Kidney (tissue), 14 donors: ENCODE results near the gene NUBP1. TPM values are rescaled to one million over a fixed set of nuclear protein-coding genes. Genes with fewer than 3 reads are reported as not detected.

Experiments used
- DNase-seq, 5 donors: peaks; one replicate each; pipeline ENCODE4 v3.0.0-alpha.2; 2013 to 2020
- FAIRE-seq: peaks from 2 replicates; lab custom pipeline; 2012; peaks lifted over from hg19 to GRCh38; lab: Jason Lieb, UNC
- H3K27ac ChIP-seq, 2 donors: one replicate each; pipeline ENCODE4 v1.7.0; 2013; ENCODE audit warnings: low read depth in 2 of 2, low read length in 2 of 2, inconsistent platforms in 1 of 2
- H3K27me3 ChIP-seq: one replicate; pipeline ENCODE4 v1.7.1; 2013; ENCODE audit warnings: low read length, inconsistent platforms; ENCODE audit not compliant: control insufficient read depth, insufficient read depth
- H3K36me3 ChIP-seq, 3 donors: one replicate each; pipeline versions ENCODE4 v1.7.0 to v1.7.1; 2013; ENCODE audit warnings: low read length in 3 of 3, control low read depth in 1 of 3, inconsistent platforms in 1 of 3; ENCODE audit not compliant: insufficient read depth in 3 of 3, control insufficient read depth in 2 of 3
- H3K4me1 ChIP-seq, 3 donors: one replicate each; pipeline versions ENCODE4 v1.7.0 to v1.7.1; 2013; ENCODE audit warnings: low read length in 3 of 3, inconsistent platforms in 1 of 3, low read depth in 1 of 3; ENCODE audit not compliant: control insufficient read depth in 2 of 3, insufficient read depth in 2 of 3
- H3K4me3 ChIP-seq, 3 donors: one replicate each; pipeline versions ENCODE4 v1.7.0 to v1.8.1; 2013; ENCODE audit warnings: low read length in 3 of 3, control low read depth in 1 of 3, inconsistent platforms in 1 of 3
- H3K9ac ChIP-seq, 3 donors: one replicate each; pipeline versions ENCODE4 v1.7.0 to v1.7.1; 2013; ENCODE audit warnings: low read length in 3 of 3, control low read depth in 1 of 3, inconsistent platforms in 1 of 3
- H3K9me3 ChIP-seq, 3 donors: one replicate each; pipeline versions ENCODE4 v1.7.0 to v1.7.1; 2013; ENCODE audit warnings: low read length in 3 of 3, control low read depth in 1 of 3, inconsistent platforms in 1 of 3; ENCODE audit not compliant: control insufficient read depth in 2 of 3, insufficient read depth in 1 of 3
- CTCF ChIP-seq: IDR thresholded peaks from 3 replicates; pipeline ENCODE4 v1.5.1; 2012; ENCODE audit warnings: mild to moderate bottlenecking, moderate library complexity, borderline replicate concordance; ENCODE audit not compliant: insufficient read depth; ENCODE audit errors: extremely low read depth
- intact Hi-C: fragments of 100-400 bp; cut with DNase I; formaldehyde crosslinking; loops from one replicate; pipeline ENCODE4 v1.11.1; 2022
- polyA plus RNA-seq: library from polyadenylated mRNA; stranded (reverse); fragments of 350-450 nt; fragmentation: Illumina TruSeq; extraction: RNeasy Lipid Tissue Mini Kit (QIAGEN cat#74804); gene quantifications from one replicate; pipeline ENCODE4 v1.2.3, GENCODE V29; 2014; ENCODE audit warnings: low read depth, low replicate concordance; ENCODE audit not compliant: insufficient read depth
- total RNA-seq: library from RNA; stranded (reverse); fragmentation: NEBNext Ultra II Directional; extraction: Animal tissue kit (Norgen Biotek cat#: 25700); gene quantifications from one replicate; pipeline ENCODE4 v1.2.1, GENCODE V29; 2021
- donor health status: control.
- donor health status: control.
- donor health status: control.
- donor health status: control.
- donor health status: control.
- donor health status: DM: yes; HTN: yes; CAD: no.
- donor health status: Normal renal cell carcinoma (clear cell type).

Gene NUBP1
- total and polyA plus RNA-seq, 2 donors from 2014 or later, result 38.5 to 47.7 TPM

- no peaks in the 10 kb centered on the region for H3K4me1 ChIP-seq
- no peak within 1 kb of the TSS for H3K9ac ChIP-seq
- intact Hi-C loops, result no loop called here
- H3K36me3 ChIP-seq, result no peaks in the 10 kb centered on the region
- no peak within 1 kb of the TSS for H3K4me3 ChIP-seq
- DNase-seq (no peak), FAIRE-seq (no peak)
- H3K27ac ChIP-seq, result no peak within 1 kb of the TSS
- no peaks in the 10 kb centered on the region for H3K9me3 ChIP-seq
- no peaks in the 10 kb centered on the region for H3K27me3 ChIP-seq
- TF ChIP-seq CTCF, result no peak
These were observed 48.8 kb upstream of the NUBP1 start, which contains the start of gene TEKT5 for GRCh38 chr16:10694830-10695229. Gene TEKT5 (minus strand): TSS chr16:10694930. CDS start chr16:10694873, 57 bp downstream.

GRCh38 chr16:10699756-10700155, 43.9 kb upstream of the NUBP1 start:
- FAIRE-seq (no peak), DNase-seq (no peak)
- Histone ChIP-seq H3K4me3 (no peak overlapping the region), H3K9ac (no peak overlapping the region), H3K4me1 (no peaks in the 10 kb centered on the region), H3K27ac (no peak overlapping the region), H3K27me3 (no peaks in the 10 kb centered on the region), H3K9me3 (no peaks in the 10 kb centered on the region), H3K36me3 (no peaks in the 10 kb centered on the region)
- intact Hi-C loops, result no loop called here
- no peak for TF ChIP-seq CTCF

- H3K36me3 ChIP-seq, result no peaks in the 10 kb centered on the region
- intact Hi-C loops, result no loop called here
- H3K4me1 ChIP-seq, result no peaks in the 10 kb centered on the region
- no peak overlapping the region for H3K9ac ChIP-seq
- no peak overlapping the region for H3K27ac ChIP-seq
- H3K9me3 ChIP-seq, result no peaks in the 10 kb centered on the region
- DNase-seq (no peak), FAIRE-seq (no peak)
- no peak overlapping the region for H3K4me3 ChIP-seq
- H3K27me3 ChIP-seq, result no peaks in the 10 kb centered on the region
- TF ChIP-seq CTCF, result no peak
These were observed 34.7 kb upstream of the NUBP1 start for GRCh38 chr16:10708969-10709368.
